HCT116 (cell line): ENCODE measurements around the gene LHX4. TPM values are rescaled to one million over a fixed set of nuclear protein-coding genes. Genes with fewer than 3 reads are reported as not detected.

Experiments used
- ATAC-seq: fragments of 200-7000 bp; cut with Tn5 transposase; 2 replicates; pipeline ENCODE4 v1.9.1; 2020; ENCODE audit warnings: mild to moderate bottlenecking, moderate library complexity
- BruUV-seq: library from RNA; stranded (reverse); fragments of 400-500 nt; replicated peaks from 2 replicates; lab custom pipeline; 2021; lab: Mats Ljungman, UMichigan
- CTCF ChIA-PET: fragments of 300-600 bp; sonication (Branson Sonifier 250); formaldehyde crosslinking; loops from one replicate; lab custom pipeline; 2021; ENCODE audit warnings: antibody characterized with exemption; lab: Charles Lee
- POLR2A ChIA-PET: fragments of 300-600, 350-600 bp; sonication (Branson Sonifier 250); formaldehyde crosslinking; loops from one replicate; lab custom pipeline; 2021; ENCODE audit warnings: antibody characterized with exemption; lab: Charles Lee
- RAD21 ChIA-PET, 2 experiments: fragments of 300-600 bp; sonication (Branson Sonifier 250); formaldehyde crosslinking; loops; one replicate each; lab custom pipeline; 2023; ENCODE audit warnings: low total read pairs in 2 of 2; ENCODE audit not compliant: uncharacterized antibody in 2 of 2, unreplicated experiment in 2 of 2, low non-redundant PET in 1 of 2; lab: Charles Lee
- DNase-seq: peaks from one replicate; pipeline ENCODE4 v3.0.0-alpha.2; 2010; ENCODE audit warnings: low read depth, low spot score
- H2AFZ ChIP-seq: fragments of 200-600 bp; shearing (Covaris generic), sonication (generic); 2 replicates; pipeline ENCODE4 v1.6.1; 2017; ENCODE audit warnings: low read depth, mixed run types, mixed read lengths, antibody characterized with exemption, low read length; ENCODE audit not compliant: poor library complexity, severe bottlenecking
- H3K27ac ChIP-seq: 2 replicates; pipeline ENCODE4 v1.5.1; 2012; ENCODE audit warnings: low read depth, low read length
- H3K27me3 ChIP-seq: fragments of 200-600 bp; sonication (generic); 2 replicates; pipeline ENCODE4 v1.6.1; 2016; ENCODE audit warnings: mixed run types, low read length, mixed read lengths; ENCODE audit not compliant: insufficient read depth
- H3K36me3 ChIP-seq, 2 experiments: fragments of 200-500 bp in 1 of 2; fragments of 200-600 bp in 1 of 2; sonication (Bioruptor generic) in 1 of 2; sonication (generic) in 1 of 2; 2 replicates each; pipeline versions ENCODE4 v1.5.1 to v1.6.1; 2014 to 2016; ENCODE audit warnings: low read length in 2 of 2, inconsistent platforms in 1 of 2, mixed read lengths in 1 of 2, mixed run types in 1 of 2; ENCODE audit not compliant: insufficient read depth in 2 of 2, control insufficient read depth in 1 of 2
- H3K4me1 ChIP-seq, 2 experiments: fragments of 200-600 bp in 1 of 2; sonication (generic) in 1 of 2; 2 replicates each; pipeline versions ENCODE4 v1.5.1 to v1.6.1; 2012 to 2017; ENCODE audit warnings: low read length in 2 of 2, inconsistent platforms in 1 of 2, mild to moderate bottlenecking in 1 of 2, mixed read lengths in 1 of 2, mixed run types in 1 of 2, moderate library complexity in 1 of 2; ENCODE audit not compliant: insufficient read depth in 2 of 2, control insufficient read depth in 1 of 2
- H3K4me2 ChIP-seq: fragments of 200-600 bp; sonication (generic); 2 replicates; pipeline ENCODE4 v1.6.1; 2017; ENCODE audit warnings: mixed run types, low read length, mixed read lengths
- H3K4me3 ChIP-seq, 2 experiments: fragments of 200-600 bp in 1 of 2; sonication (generic) in 1 of 2; replicated peaks in 1 of 2; 2 replicates each; pipeline ENCODE4 v1.5.1; 2011 to 2016; ENCODE audit warnings: low read length in 2 of 2, control low read depth in 1 of 2, low read depth in 1 of 2, mild to moderate bottlenecking in 1 of 2, mixed read lengths in 1 of 2, mixed run types in 1 of 2
- H3K79me2 ChIP-seq: fragments of 200-600 bp; sonication (generic); 2 replicates; pipeline ENCODE4 v1.6.1; 2017; ENCODE audit warnings: mild to moderate bottlenecking, mixed run types, low read length, moderate library complexity, mixed read lengths; ENCODE audit not compliant: insufficient read depth
- H3K9ac ChIP-seq: fragments of 200-600 bp; sonication (generic); 2 replicates; pipeline ENCODE4 v1.6.1; 2016; ENCODE audit warnings: low read length, mixed read lengths
- H3K9me2 ChIP-seq: fragments of 200-600 bp; sonication (generic), shearing (Covaris generic); 2 replicates; pipeline ENCODE4 v1.6.1; 2017; ENCODE audit warnings: mixed run types, mild to moderate bottlenecking, moderate library complexity; ENCODE audit not compliant: insufficient read depth
- H3K9me3 ChIP-seq, 2 experiments: fragments of 200-500 bp in 1 of 2; fragments of 200-600 bp in 1 of 2; sonication (Bioruptor generic) in 1 of 2; sonication (generic) in 1 of 2; 2 replicates each; pipeline ENCODE4 v1.6.1; 2014 to 2017; ENCODE audit warnings: low read length in 2 of 2, mixed read lengths in 2 of 2, inconsistent platforms in 1 of 2, low read depth in 1 of 2, mild to moderate bottlenecking in 1 of 2, mixed run types in 1 of 2, moderate library complexity in 1 of 2; ENCODE audit not compliant: control insufficient read depth in 1 of 2, insufficient read depth in 1 of 2
- H4K20me1 ChIP-seq: fragments of 200-600 bp; sonication (generic), shearing (Covaris generic); 2 replicates; pipeline ENCODE4 v1.6.1; 2017; ENCODE audit warnings: mixed run types, mild to moderate bottlenecking, moderate library complexity; ENCODE audit not compliant: insufficient read depth
- CBX3 ChIP-seq: IDR thresholded peaks from 2 replicates; pipeline ENCODE4 v1.6.1; 2012; ENCODE audit warnings: low read depth
- CEBPB ChIP-seq: IDR thresholded peaks from 2 replicates; pipeline ENCODE4 v1.6.1; 2012; ENCODE audit warnings: low read depth
- EGR1 ChIP-seq: IDR thresholded peaks from 2 replicates; pipeline ENCODE4 v1.6.1; 2012; ENCODE audit warnings: low read depth
- ELF1 ChIP-seq: IDR thresholded peaks from 2 replicates; pipeline ENCODE4 v1.6.1; 2012; ENCODE audit warnings: low read depth, borderline replicate concordance
- FOSL1 ChIP-seq: IDR thresholded peaks from 2 replicates; pipeline ENCODE4 v1.6.1; 2012; ENCODE audit warnings: low read depth
- JUND ChIP-seq: IDR thresholded peaks from 2 replicates; pipeline ENCODE4 v1.6.1; 2012
- RAD21 ChIP-seq: IDR thresholded peaks from 2 replicates; pipeline ENCODE4 v1.6.1; 2012; ENCODE audit warnings: low read depth, mild to moderate bottlenecking
- SIN3A ChIP-seq: IDR thresholded peaks from 2 replicates; pipeline ENCODE4 v1.6.1; 2012; ENCODE audit warnings: low read depth
- SP1 ChIP-seq: IDR thresholded peaks from 2 replicates; pipeline ENCODE4 v1.6.1; 2012; ENCODE audit warnings: low read depth
- TCF7L2 ChIP-seq: IDR thresholded peaks from 2 replicates; pipeline ENCODE4 v1.7.0; 2011; ENCODE audit warnings: borderline replicate concordance, inconsistent platforms; ENCODE audit not compliant: insufficient read depth, insufficient read length; ENCODE audit errors: extremely low read depth
- YY1 ChIP-seq: IDR thresholded peaks from 2 replicates; pipeline ENCODE4 v1.6.1; 2011; ENCODE audit warnings: low read length, low read depth, moderate library complexity, mild to moderate bottlenecking; ENCODE audit not compliant: insufficient replicate concordance; ENCODE audit errors: extremely low read depth
- ZFX ChIP-seq: fragments of 450-650 bp; IDR thresholded peaks from 2 replicates; pipeline ENCODE4 v1.6.1; 2017
- ZNF274 ChIP-seq: fragments of 200-500 bp; sonication (Bioruptor generic); IDR thresholded peaks from 2 replicates; pipeline ENCODE4 v1.6.1; 2014; ENCODE audit warnings: mild to moderate bottlenecking, low read depth, low read length, inconsistent platforms
- intact Hi-C: fragments of 100-400 bp; cut with micrococcal nuclease; formaldehyde crosslinking; loops from 2 replicates; pipeline ENCODE4 v1.10.0; 2022
- total RNA-seq: library from RNA; stranded (reverse); gene quantifications from one replicate; pipeline ENCODE4 v1.2.1, GENCODE V29; 2021; ENCODE audit not compliant: unreplicated experiment
- TF ChIP-seq, protein P1 (sequence below): IDR thresholded peaks from 2 replicates; pipeline ENCODE4 v1.6.1; 2011; ENCODE audit warnings: mild to moderate bottlenecking, low read length, moderate library complexity; ENCODE audit not compliant: insufficient replicate concordance; ENCODE audit errors: extremely low read depth
- TF ChIP-seq, protein P2 (sequence below), 3 experiments: fragments of 200-600 bp in 1 of 3; sonication (generic) in 1 of 3; IDR thresholded peaks in 2 of 3; conservative IDR thresholded peaks in 1 of 3; 2 replicates each; pipeline ENCODE4 v1.5.1; 2012 to 2017; ENCODE audit warnings: low read depth in 2 of 3, low read length in 2 of 3, antibody characterized with exemption in 1 of 3, borderline replicate concordance in 1 of 3, control low read depth in 1 of 3, mild to moderate bottlenecking in 1 of 3, mixed read lengths in 1 of 3, mixed run types in 1 of 3, moderate library complexity in 1 of 3; ENCODE audit not compliant: insufficient read depth in 1 of 3
- TF ChIP-seq, protein P3 (sequence below): IDR thresholded peaks from 2 replicates; pipeline ENCODE4 v1.6.1; 2012

The LHX4 gene
- total RNA-seq, 1 experiment from 2014 or later: 0.44 TPM

- ATAC-seq: no peak
- intact Hi-C loops: no loop called here
- no peak for TF ChIP-seq CEBPB
- TF ChIP-seq ELF1: no peak
- TF ChIP-seq RAD21: no peak
- TF ChIP-seq FOSL1: no peak
- TF ChIP-seq, protein P1, sequence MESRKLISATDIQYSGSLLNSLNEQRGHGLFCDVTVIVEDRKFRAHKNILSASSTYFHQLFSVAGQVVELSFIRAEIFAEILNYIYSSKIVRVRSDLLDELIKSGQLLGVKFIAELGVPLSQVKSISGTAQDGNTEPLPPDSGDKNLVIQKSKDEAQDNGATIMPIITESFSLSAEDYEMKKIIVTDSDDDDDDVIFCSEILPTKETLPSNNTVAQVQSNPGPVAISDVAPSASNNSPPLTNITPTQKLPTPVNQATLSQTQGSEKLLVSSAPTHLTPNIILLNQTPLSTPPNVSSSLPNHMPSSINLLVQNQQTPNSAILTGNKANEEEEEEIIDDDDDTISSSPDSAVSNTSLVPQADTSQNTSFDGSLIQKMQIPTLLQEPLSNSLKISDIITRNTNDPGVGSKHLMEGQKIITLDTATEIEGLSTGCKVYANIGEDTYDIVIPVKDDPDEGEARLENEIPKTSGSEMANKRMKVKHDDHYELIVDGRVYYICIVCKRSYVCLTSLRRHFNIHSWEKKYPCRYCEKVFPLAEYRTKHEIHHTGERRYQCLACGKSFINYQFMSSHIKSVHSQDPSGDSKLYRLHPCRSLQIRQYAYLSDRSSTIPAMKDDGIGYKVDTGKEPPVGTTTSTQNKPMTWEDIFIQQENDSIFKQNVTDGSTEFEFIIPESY: no peak
- TF ChIP-seq TCF7L2: no peak
- no peak for TF ChIP-seq CBX3
- no peak for TF ChIP-seq JUND
- no peak for TF ChIP-seq EGR1
- TF ChIP-seq, protein P2, sequence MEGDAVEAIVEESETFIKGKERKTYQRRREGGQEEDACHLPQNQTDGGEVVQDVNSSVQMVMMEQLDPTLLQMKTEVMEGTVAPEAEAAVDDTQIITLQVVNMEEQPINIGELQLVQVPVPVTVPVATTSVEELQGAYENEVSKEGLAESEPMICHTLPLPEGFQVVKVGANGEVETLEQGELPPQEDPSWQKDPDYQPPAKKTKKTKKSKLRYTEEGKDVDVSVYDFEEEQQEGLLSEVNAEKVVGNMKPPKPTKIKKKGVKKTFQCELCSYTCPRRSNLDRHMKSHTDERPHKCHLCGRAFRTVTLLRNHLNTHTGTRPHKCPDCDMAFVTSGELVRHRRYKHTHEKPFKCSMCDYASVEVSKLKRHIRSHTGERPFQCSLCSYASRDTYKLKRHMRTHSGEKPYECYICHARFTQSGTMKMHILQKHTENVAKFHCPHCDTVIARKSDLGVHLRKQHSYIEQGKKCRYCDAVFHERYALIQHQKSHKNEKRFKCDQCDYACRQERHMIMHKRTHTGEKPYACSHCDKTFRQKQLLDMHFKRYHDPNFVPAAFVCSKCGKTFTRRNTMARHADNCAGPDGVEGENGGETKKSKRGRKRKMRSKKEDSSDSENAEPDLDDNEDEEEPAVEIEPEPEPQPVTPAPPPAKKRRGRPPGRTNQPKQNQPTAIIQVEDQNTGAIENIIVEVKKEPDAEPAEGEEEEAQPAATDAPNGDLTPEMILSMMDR (IDR thresholded peaks at IDR 0.05 in 2 of 3, conservative IDR thresholded peaks at IDR 0.05 in 1 of 3; ENCODE audit: borderline replicate concordance in 1 of 3, insufficient read depth in 1 of 3, low read depth in 2 of 3, low read length in 2 of 3): no peak
- TF ChIP-seq, protein P3, sequence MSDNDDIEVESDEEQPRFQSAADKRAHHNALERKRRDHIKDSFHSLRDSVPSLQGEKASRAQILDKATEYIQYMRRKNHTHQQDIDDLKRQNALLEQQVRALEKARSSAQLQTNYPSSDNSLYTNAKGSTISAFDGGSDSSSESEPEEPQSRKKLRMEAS: no peak
- TF ChIP-seq SP1: no peak
- TF ChIP-seq ZFX: no peak
- TF ChIP-seq SIN3A: no peak
- TF ChIP-seq ZNF274: no peak
- TF ChIP-seq YY1: no peak
- Histone ChIP-seq H3K36me3 (no peaks in the 10 kb centered on the region), H3K4me2 (no peak overlapping the region), H3K9me3 (no peaks in the 10 kb centered on the region), H3K27ac (no peak overlapping the region), H3K79me2 (no peaks in the 10 kb centered on the region), H3K4me3 (no peak overlapping the region), H3K27me3 (no peaks in the 10 kb centered on the region), H4K20me1 (no peaks in the 10 kb centered on the region; the same call in 1 of the 2 replicates), H3K9ac (no peak overlapping the region), H2AFZ (no peak overlapping the region), H3K4me1 (peaks cover 0 to 11% of the 10 kb centered on the region in 2 experiments; a peak in 3 of 4 replicates), H3K9me2 (no peaks in the 10 kb centered on the region)
- POLR2A ChIA-PET: no interaction called here
- CTCF ChIA-PET: no interaction called here
- DNase-seq: no peak
- RAD21 ChIA-PET: no interaction called here
- no TSS peak for BruUV-seq
Observed at GRCh38 chr1:180287988-180288705, 58.1 kb downstream of the LHX4 start.
